ENCODE results near the gene ITPR2.
"Not testable (repeated sequence)": the region's sequence is repeated elsewhere in the genome, so short reads cannot be mapped to it uniquely, and the experiment has no call there.

Gene ITPR2

GRCh38 chr12:26767116-26767515, 65.9 kb downstream of the ITPR2 start:
- in situ Hi-C loops (cut with HindIII; ENCODE audit: low sequenced_read_pairs), result no loop called here

- in situ Hi-C loops (cut with HindIII; ENCODE audit: low sequenced_read_pairs), result no loop called here
These were observed 70.8 kb downstream of the ITPR2 start for GRCh38 chr12:26762186-26762585.

GRCh38 chr12:26761775-26762174, 71.2 kb downstream of the ITPR2 start:
- in situ Hi-C loops (cut with HindIII; ENCODE audit: low sequenced_read_pairs), result no loop called here

- in situ Hi-C loops (cut with HindIII; ENCODE audit: low sequenced_read_pairs), result no loop called here
These were observed 72.2 kb downstream of the ITPR2 start for GRCh38 chr12:26760657-26761293.

- in situ Hi-C loops (cut with HindIII; ENCODE audit: low sequenced_read_pairs), result not testable (repeated sequence)
These were observed 77.6 kb downstream of the ITPR2 start for GRCh38 chr12:26755362-26755761.

- in situ Hi-C loops (cut with HindIII; ENCODE audit: low sequenced_read_pairs), result no loop called here
These were observed 78.8 kb downstream of the ITPR2 start for GRCh38 chr12:26754148-26754547.

GRCh38 chr12:26751179-26751578, 81.8 kb downstream of the ITPR2 start:
- in situ Hi-C loops (cut with HindIII; ENCODE audit: low sequenced_read_pairs), result no loop called here

- in situ Hi-C loops (cut with HindIII; ENCODE audit: low sequenced_read_pairs), result no loop called here
These were observed 82.3 kb downstream of the ITPR2 start for GRCh38 chr12:26750531-26751175.

- in situ Hi-C loops (cut with HindIII; ENCODE audit: low sequenced_read_pairs), result no loop called here
These were observed 83.2 kb downstream of the ITPR2 start for GRCh38 chr12:26749781-26750180.

- in situ Hi-C loops (cut with HindIII; ENCODE audit: low sequenced_read_pairs), result no loop called here
These were observed 84.1 kb downstream of the ITPR2 start for GRCh38 chr12:26748741-26749431.

GRCh38 chr12:26748412-26748740, 84.6 kb downstream of the ITPR2 start:
- in situ Hi-C loops (cut with HindIII; ENCODE audit: low sequenced_read_pairs), result no loop called here

- in situ Hi-C loops (cut with HindIII; ENCODE audit: low sequenced_read_pairs), result no loop called here
These were observed 86.8 kb downstream of the ITPR2 start for GRCh38 chr12:26746121-26746714.

GRCh38 chr12:26744697-26745440, 88.1 kb downstream of the ITPR2 start:
- in situ Hi-C loops (cut with HindIII; ENCODE audit: low sequenced_read_pairs), result no loop called here

GRCh38 chr12:26744042-26744626, 88.9 kb downstream of the ITPR2 start:
- in situ Hi-C loops (cut with HindIII; ENCODE audit: low sequenced_read_pairs), result no loop called here

- in situ Hi-C loops (cut with HindIII; ENCODE audit: low sequenced_read_pairs), result no loop called here
These were observed 91.3 kb downstream of the ITPR2 start for GRCh38 chr12:26741584-26742227.

GRCh38 chr12:26740991-26741390, 92.0 kb downstream of the ITPR2 start:
- in situ Hi-C loops (cut with HindIII; ENCODE audit: low sequenced_read_pairs), result no loop called here

- in situ Hi-C loops (cut with HindIII; ENCODE audit: low sequenced_read_pairs), result no loop called here
These were observed 92.6 kb downstream of the ITPR2 start for GRCh38 chr12:26740348-26740747.

- in situ Hi-C loops (cut with HindIII; ENCODE audit: low sequenced_read_pairs), result no loop called here
These were observed 95.4 kb downstream of the ITPR2 start for GRCh38 chr12:26737487-26738030.

- in situ Hi-C loops (cut with HindIII; ENCODE audit: low sequenced_read_pairs), result no loop called here
These were observed 96.2 kb downstream of the ITPR2 start for GRCh38 chr12:26736563-26737486.
